Heart right ventricle (tissue), 16 donors: ENCODE results near the gene PTPRG. TPM values are rescaled to one million over a fixed set of nuclear protein-coding genes. Genes with fewer than 3 reads are reported as not detected.
A peak's percentile ranks its signal among the peaks of the same experiment; 100 is the strongest.

Experiments used
- ATAC-seq, 8 donors: fragments of 200-7000 bp; cut with Tn5 transposase; one replicate each; pipeline ENCODE4 v1.9.1; 2020; ENCODE audit warnings: mild to moderate bottlenecking in 8 of 8, moderate library complexity in 8 of 8, moderate number of reproducible peaks in 1 of 8
- DNase-seq, 2 donors: peaks; one replicate each; pipeline ENCODE4 v3.0.0-alpha.2; 2020
- H3K27ac ChIP-seq, 10 donors: fragments of 200-600 bp; sonication (generic) in 2 of 10; one replicate each; pipeline versions ENCODE4 v1.5.0 to v1.8.0; 2020 to 2022; ENCODE audit warnings: mild to moderate bottlenecking in 3 of 10
- H3K27me3 ChIP-seq, 7 donors: fragments of 200-600 bp; one replicate each; pipeline ENCODE4 v1.8.0; 2021 to 2022; ENCODE audit warnings: mild to moderate bottlenecking in 2 of 7
- H3K36me3 ChIP-seq, 9 donors: fragments of 200-600 bp; sonication (generic) in 1 of 9; one replicate each; pipeline versions ENCODE4 v1.5.0 to v1.8.0; 2020 to 2022; ENCODE audit warnings: mild to moderate bottlenecking in 2 of 9
- H3K4me1 ChIP-seq, 9 donors: fragments of 200-600 bp; sonication (generic) in 1 of 9; one replicate each; pipeline versions ENCODE4 v1.5.0 to v1.8.0; 2020 to 2022; ENCODE audit warnings: mild to moderate bottlenecking in 4 of 9
- H3K4me3 ChIP-seq, 10 donors: fragments of 200-600 bp; sonication (generic) in 2 of 10; one replicate each; pipeline versions ENCODE4 v1.5.0 to v1.8.0; 2020 to 2022; ENCODE audit warnings: mild to moderate bottlenecking in 7 of 10, moderate library complexity in 2 of 10
- H3K9me3 ChIP-seq, 11 donors: fragments of 200-600 bp in 10 of 11; sonication (generic) in 2 of 11; one replicate each; pipeline versions ENCODE4 v1.5.0 to v1.8.0; 2013 to 2022; ENCODE audit warnings: mild to moderate bottlenecking in 2 of 11, control low read depth in 1 of 11, moderate library complexity in 1 of 11
- CTCF ChIP-seq, 9 donors: fragments of 200-600 bp; sonication (generic) in 2 of 9; IDR thresholded peaks; one replicate each; pipeline versions ENCODE4 v1.5.0 to v1.8.0; 2021 to 2022; ENCODE audit warnings: antibody characterized with exemption in 9 of 9, mild to moderate bottlenecking in 5 of 9, moderate library complexity in 1 of 9
- WGBS, 2 donors: extraction: QIAGEN DNeasy Blood & Tissue Kit; methylation state at CpG; one replicate each; pipeline ENCODE4 v1.1.7; 2013; ENCODE audit warnings: inconsistent platforms in 1 of 2; 5-methylcytosine and 5-hydroxymethylcytosine counted together
- intact Hi-C, 10 donors: fragments of 100-400 bp; cut with DNase I; formaldehyde crosslinking; loops; one replicate each; pipeline versions ENCODE4 v1.11.1 to v1.14.2; 2022
- polyA plus RNA-seq, 2 donors: library from polyadenylated mRNA; stranded (reverse); fragments of 200-250 nt; gene quantifications; one replicate each; pipeline ENCODE4 v1.2.3, GENCODE V29; 2013
- total RNA-seq, 10 donors: library from RNA; stranded (reverse); fragmentation: NEBNext Ultra II Directional in 3 of 10; extraction: Animal tissue kit (Norgen Biotek cat#: 25700) in 3 of 10; gene quantifications; one replicate each; pipeline versions ENCODE4 v1.2.1 to v1.2.4, GENCODE V29; 2021 to 2023
- donor health status: Arrhythmogenic right ventricular cardiomyopathy.
- donor health status: ischemic (EF 13 %, LVEDD 7.1; RV severe dilation, severe dysfunction).
- donor health status: healthy with polysubstance abuse.
- donor health status: DM: no; HTN: yes; CAD: no.
- donor health status: DM: no; HTN: no; CAD: no.
- donor health status: ischemic (EF 25% LVEDD 6.9; RV normal size, moderate dysfunction).
- donor health status: ischemic (EF 25% LVEDD 5.7; RV mildly dilated, moderate dysfunction).
- donor health status: healthy.
- donor health status: DM: yes; HTN: yes; CAD: no.
- donor health status: Ischemic cardiomyopathy.
- donor health status: ischemic (EF 35%, LVEDD 5.7; RV mildly dilated, moderate dysfunction).
- donor health status: nonischemic (EF 11% LVEDD 7.7; RV severe dilation, severe dysfunction).
- donor health status: DM: yes; HTN: yes; CAD: no.
- donor health status: PGD.
- donor health status: ischemic (EF 29% LVEDD 5.4; RV normal size, mild dysfunction).
- donor health status: nonischemic (EF 23%, LVEDD 6.1; RV moderate dilation, normal function).

Gene PTPRG
- total and polyA plus RNA-seq, 12 donors, result 10.1 to 38.3 (median 32.6) TPM

DNA sequence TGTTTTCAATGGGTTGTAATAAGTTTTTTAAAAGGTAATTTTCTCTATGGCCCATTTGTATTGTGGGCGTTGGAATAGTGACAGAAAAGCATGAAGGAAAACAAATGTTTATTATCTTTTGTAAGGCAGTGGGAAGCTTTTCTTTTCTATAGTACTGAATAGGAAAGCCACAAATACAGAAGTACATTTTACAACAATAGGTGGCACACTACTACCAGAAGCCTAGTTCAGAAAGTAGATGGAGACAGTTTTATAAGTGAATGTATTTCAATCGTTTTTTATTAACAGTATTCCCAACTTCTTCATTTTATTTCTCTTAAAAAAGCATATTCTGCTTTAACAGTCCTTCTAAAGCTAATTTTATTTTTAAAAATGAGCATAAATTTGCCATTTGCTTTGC lies 296.7 kb downstream of the PTPRG start:
- 5 to 11% methylated on average over 2 of the region's 2 CpGs for WGBS, 2 donors
- peak overlapping the region in 1 of 10 donors; percentile 10 for H3K27ac ChIP-seq
- peak in 6 of 8 donors; percentile 44 to 63 (median 59) for ATAC-seq

DNA sequence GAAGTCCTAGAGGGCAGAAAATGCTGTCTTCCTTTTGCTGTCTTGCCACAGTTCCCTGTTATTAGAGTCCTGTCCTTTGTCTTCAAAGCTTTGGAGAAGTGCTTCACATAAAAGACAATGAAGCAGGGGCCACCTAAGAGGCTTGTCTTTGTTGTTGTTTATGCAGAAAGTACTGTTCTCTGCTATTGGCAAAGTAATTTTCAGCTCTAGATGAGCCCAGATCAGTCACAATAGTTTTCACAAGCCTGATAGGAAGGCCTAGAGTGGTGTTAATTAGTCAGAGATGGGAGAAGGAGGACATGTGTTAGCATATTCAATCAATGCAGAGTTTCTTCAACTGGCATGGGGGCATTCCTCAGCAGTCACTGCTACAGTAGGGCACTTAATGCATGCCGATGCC lies 300.0 kb downstream of the PTPRG start:
- H3K27me3 ChIP-seq, result no peaks in the 10 kb centered on the region
- no peak overlapping the region for H3K4me3 ChIP-seq
- DNase-seq (no peak), ATAC-seq (no peak)
- 77 to 87% methylated on average over 1 of the region's 1 CpG for WGBS, 2 donors
- peaks cover 0 to 4% (median 0%) of the 10 kb centered on the region in 11 donors for H3K9me3 ChIP-seq
- H3K27ac ChIP-seq, result no peak overlapping the region
- TF ChIP-seq CTCF (IDR thresholded peaks at IDR 0.05), result no peak
- H3K36me3 ChIP-seq, result no peaks in the 10 kb centered on the region
- H3K4me1 ChIP-seq, result peaks cover 11 to 81% (median 50%) of the 10 kb centered on the region in 9 donors
- intact Hi-C loops, result loop anchor here in 5 of 10 donors (5.0 to 10.0 kb wide), 7 partner anchors 53 to 326 kb away; partner anchors contain the start of gene PTPRG (in 1 of the 5)

More for the DNA sequence above, 296.7 kb downstream of the PTPRG start:
- peak; percentile 27 to 79 (median 58) for TF ChIP-seq CTCF (IDR thresholded peaks at IDR 0.05)
- Histone ChIP-seq H3K9me3 (peaks cover 0 to 4% (median 0%) of the 10 kb centered on the region in 11 donors), H3K4me1 (peaks cover 5 to 87% (median 46%) of the 10 kb centered on the region in 9 donors), H3K27me3 (no peaks in the 10 kb centered on the region), H3K36me3 (no peaks in the 10 kb centered on the region), H3K4me3 (no peak overlapping the region)
- intact Hi-C loops, result loop anchor here in 9 of 10 donors (2.0 to 10.0 kb wide), 7 partner anchors 69 to 331 kb away; partner anchors contain the start of gene PTPRG (in 1 of the 9)
- no peak for DNase-seq

- intact Hi-C loops, result loop anchor here in 5 of 10 donors (5.0 to 10.0 kb wide), 7 partner anchors 52 to 325 kb away; partner anchors contain the start of gene PTPRG (in 1 of the 5)
- no peak for DNase-seq
- H3K27ac ChIP-seq, result peak overlapping the region in 4 of 10 donors; percentile 8 to 49 (median 28)
- H3K9me3 ChIP-seq, result peaks cover 0 to 4% (median 0%) of the 10 kb centered on the region in 11 donors
- TF ChIP-seq CTCF (IDR thresholded peaks at IDR 0.05), result no peak
- 54 to 67% methylated on average over 7 of the region's 7 CpGs for WGBS, 2 donors
- peak in 6 of 8 donors; percentile 33 to 65 (median 36) for ATAC-seq
- no peak overlapping the region for H3K4me3 ChIP-seq
- H3K27me3 ChIP-seq, result no peaks in the 10 kb centered on the region
- no peaks in the 10 kb centered on the region for H3K36me3 ChIP-seq
- peaks cover 11 to 78% (median 50%) of the 10 kb centered on the region in 9 donors for H3K4me1 ChIP-seq
Measured at GRCh38 chr3:61862614-61863289, 301.4 kb downstream of the PTPRG start.

GRCh38 chr3:61863579-61863978 lies 302.2 kb downstream of the PTPRG start:
- H3K27ac ChIP-seq, result peak overlapping the region in 1 of 10 donors; percentile 2
- peaks cover 11 to 74% (median 42%) of the 10 kb centered on the region in 9 donors for H3K4me1 ChIP-seq
- ATAC-seq (no peak), DNase-seq (no peak)
- no peak for TF ChIP-seq CTCF (IDR thresholded peaks at IDR 0.05)
- H3K27me3 ChIP-seq, result no peaks in the 10 kb centered on the region
- peaks cover 0 to 4% (median 0%) of the 10 kb centered on the region in 11 donors for H3K9me3 ChIP-seq
- no peak overlapping the region for H3K4me3 ChIP-seq
- H3K36me3 ChIP-seq, result no peaks in the 10 kb centered on the region
- intact Hi-C loops, result loop anchor here in 5 of 10 donors (5.0 to 10.0 kb wide), 7 partner anchors 51 to 324 kb away; partner anchors contain the start of gene PTPRG (in 1 of the 5)
- 61 to 87% methylated on average over 1 of the region's 1 CpG for WGBS, 2 donors
